Panc1 (cell line): Measurements from ENCODE around the gene OR2H2. TPM values are rescaled to one million over a fixed set of nuclear protein-coding genes. Genes with fewer than 3 reads are reported as not detected.

ENCODE experiments used
- ATAC-seq: fragments of 200-7000 bp; cut with Tn5 transposase; 2 replicates; pipeline ENCODE4 v1.9.1; 2020; ENCODE audit warnings: mild to moderate bottlenecking, moderate library complexity
- BruUV-seq: library from RNA; stranded (reverse); fragments of 400-500 nt; replicated peaks from 2 replicates; lab custom pipeline; 2021; lab: Mats Ljungman, UMichigan
- CTCF ChIA-PET: fragments of 300-600 bp; sonication (Branson Sonifier 250); formaldehyde crosslinking; loops from one replicate; lab custom pipeline; 2022; ENCODE audit warnings: antibody characterized with exemption; lab: Charles Lee
- POLR2A ChIA-PET: fragments of 300-600 bp; sonication (Branson Sonifier 250); formaldehyde crosslinking; loops from one replicate; lab custom pipeline; 2022; ENCODE audit warnings: antibody characterized with exemption; lab: Charles Lee
- DNase-seq: peaks from one replicate; pipeline ENCODE4 v3.0.0-alpha.2; 2010; ENCODE audit warnings: low read depth, low spot score
- H3K27ac ChIP-seq: 2 replicates; pipeline ENCODE4 v1.5.1; 2011; ENCODE audit warnings: mild to moderate bottlenecking, low read length, inconsistent platforms
- H3K27me3 ChIP-seq: fragments of 200-500 bp; sonication (Bioruptor generic); 2 replicates; pipeline ENCODE4 v1.6.0; 2014; ENCODE audit warnings: low read length, inconsistent platforms; ENCODE audit not compliant: control insufficient read depth, insufficient read depth
- H3K36me3 ChIP-seq: fragments of 200-500 bp; sonication (Bioruptor generic); 2 replicates; pipeline ENCODE4 v1.5.1; 2014; ENCODE audit warnings: inconsistent platforms, mild to moderate bottlenecking, low read length, moderate library complexity; ENCODE audit not compliant: control insufficient read depth, insufficient read depth
- H3K4me1 ChIP-seq: 2 replicates; pipeline ENCODE4 v1.5.1; 2011; ENCODE audit warnings: inconsistent platforms, mild to moderate bottlenecking, low read length, moderate library complexity; ENCODE audit not compliant: control insufficient read depth, insufficient read depth
- H3K4me3 ChIP-seq, 2 experiments: 2 replicates each; pipeline ENCODE4 v1.5.1; 2011 to 2012; ENCODE audit warnings: low read depth in 2 of 2, low read length in 2 of 2, mild to moderate bottlenecking in 2 of 2, inconsistent platforms in 1 of 2, moderate library complexity in 1 of 2
- H3K9me3 ChIP-seq: fragments of 200-500 bp; sonication (Bioruptor generic); 2 replicates; pipeline ENCODE4 v1.5.1; 2014; ENCODE audit warnings: low read depth, mild to moderate bottlenecking, inconsistent platforms, low read length, moderate library complexity; ENCODE audit not compliant: control insufficient read depth, insufficient read depth
- POLR2AphosphoS5 ChIP-seq: IDR thresholded peaks from 2 replicates; pipeline ENCODE4 v1.6.1; 2012; ENCODE audit warnings: mild to moderate bottlenecking, low read depth, low read length, moderate library complexity
- SIN3A ChIP-seq: IDR thresholded peaks from 2 replicates; pipeline ENCODE4 v1.6.1; 2012; ENCODE audit warnings: low read depth, mild to moderate bottlenecking, low read length, moderate library complexity, borderline replicate concordance; ENCODE audit not compliant: insufficient read depth
- TCF7L2 ChIP-seq: IDR thresholded peaks from 2 replicates; pipeline ENCODE4 v1.6.1; 2011; ENCODE audit warnings: mild to moderate bottlenecking, low read depth, low read length, inconsistent platforms
- in situ Hi-C: cut with HindIII; loops from 2 replicates; pipeline ENCODE4 v1.10.0; 2016; ENCODE audit warnings: low sequenced_read_pairs, low pct_unique_long_range_greater_than_20kb
- intact Hi-C: fragments of 100-400 bp; cut with micrococcal nuclease; formaldehyde crosslinking; loops from one replicate; pipeline ENCODE4 v1.10.0; 2022; ENCODE audit not compliant: unreplicated experiment
- total RNA-seq: library from RNA; stranded (reverse); gene quantifications from one replicate; pipeline ENCODE4 v1.2.1, GENCODE V29; 2021; ENCODE audit not compliant: unreplicated experiment
- TF ChIP-seq, protein P1 (sequence below), 2 experiments: IDR thresholded peaks; 2 replicates each; pipeline ENCODE4 v1.6.1; 2011 to 2012; ENCODE audit warnings: low read depth in 2 of 2, control low read depth in 1 of 2, low read length in 1 of 2, mild to moderate bottlenecking in 1 of 2, moderate library complexity in 1 of 2; ENCODE audit not compliant: insufficient read depth in 1 of 2
- TF ChIP-seq, protein P2 (sequence below): fragments of 450-650 bp; IDR thresholded peaks from 2 replicates; pipeline ENCODE4 v1.5.1; 2017; ENCODE audit warnings: mild to moderate bottlenecking

Gene OR2H2
- total RNA-seq, 1 experiment from 2014 or later = not detected

DNA sequence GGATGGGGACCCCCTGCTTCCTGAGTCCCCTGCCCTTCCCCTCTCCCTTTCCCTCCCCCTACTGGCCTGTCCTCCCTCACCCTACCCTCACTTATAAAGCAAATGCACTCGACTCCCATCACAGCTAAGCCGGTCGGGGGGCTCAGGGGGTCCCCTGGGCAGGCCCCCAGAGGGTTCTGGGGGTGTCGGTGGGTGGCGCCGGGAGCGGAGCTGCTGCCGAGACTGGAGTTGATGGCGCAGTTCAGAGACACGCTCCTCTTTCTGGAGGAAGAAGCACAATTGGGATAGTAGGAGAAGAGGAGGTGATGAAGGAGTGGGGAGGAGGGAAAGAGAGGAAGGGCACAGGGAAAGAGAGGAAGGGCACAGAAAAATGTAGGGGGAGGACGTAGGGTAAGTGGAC, 18.5 kb downstream of the OR2H2 start:
- DNase-seq (no peak), ATAC-seq (no peak)
- ChIA-PET POLR2A (no interaction called here), CTCF (no interaction called here)
- H3K27ac ChIP-seq = no peak overlapping the region
- no peaks in the 10 kb centered on the region for H3K4me1 ChIP-seq
- H3K9me3 ChIP-seq = no peaks in the 10 kb centered on the region
- H3K27me3 ChIP-seq = no peaks in the 10 kb centered on the region
- no peaks in the 10 kb centered on the region for H3K36me3 ChIP-seq
- intact Hi-C loops = no loop called here
- in situ Hi-C loops = no loop called here
- no peak for TF ChIP-seq POLR2AphosphoS5
- TF ChIP-seq, protein P1, sequence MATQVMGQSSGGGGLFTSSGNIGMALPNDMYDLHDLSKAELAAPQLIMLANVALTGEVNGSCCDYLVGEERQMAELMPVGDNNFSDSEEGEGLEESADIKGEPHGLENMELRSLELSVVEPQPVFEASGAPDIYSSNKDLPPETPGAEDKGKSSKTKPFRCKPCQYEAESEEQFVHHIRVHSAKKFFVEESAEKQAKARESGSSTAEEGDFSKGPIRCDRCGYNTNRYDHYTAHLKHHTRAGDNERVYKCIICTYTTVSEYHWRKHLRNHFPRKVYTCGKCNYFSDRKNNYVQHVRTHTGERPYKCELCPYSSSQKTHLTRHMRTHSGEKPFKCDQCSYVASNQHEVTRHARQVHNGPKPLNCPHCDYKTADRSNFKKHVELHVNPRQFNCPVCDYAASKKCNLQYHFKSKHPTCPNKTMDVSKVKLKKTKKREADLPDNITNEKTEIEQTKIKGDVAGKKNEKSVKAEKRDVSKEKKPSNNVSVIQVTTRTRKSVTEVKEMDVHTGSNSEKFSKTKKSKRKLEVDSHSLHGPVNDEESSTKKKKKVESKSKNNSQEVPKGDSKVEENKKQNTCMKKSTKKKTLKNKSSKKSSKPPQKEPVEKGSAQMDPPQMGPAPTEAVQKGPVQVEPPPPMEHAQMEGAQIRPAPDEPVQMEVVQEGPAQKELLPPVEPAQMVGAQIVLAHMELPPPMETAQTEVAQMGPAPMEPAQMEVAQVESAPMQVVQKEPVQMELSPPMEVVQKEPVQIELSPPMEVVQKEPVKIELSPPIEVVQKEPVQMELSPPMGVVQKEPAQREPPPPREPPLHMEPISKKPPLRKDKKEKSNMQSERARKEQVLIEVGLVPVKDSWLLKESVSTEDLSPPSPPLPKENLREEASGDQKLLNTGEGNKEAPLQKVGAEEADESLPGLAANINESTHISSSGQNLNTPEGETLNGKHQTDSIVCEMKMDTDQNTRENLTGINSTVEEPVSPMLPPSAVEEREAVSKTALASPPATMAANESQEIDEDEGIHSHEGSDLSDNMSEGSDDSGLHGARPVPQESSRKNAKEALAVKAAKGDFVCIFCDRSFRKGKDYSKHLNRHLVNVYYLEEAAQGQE (IDR thresholded peaks at IDR 0.05; ENCODE audit: insufficient read depth in 1 of 2, low read depth in 2 of 2, low read length in 1 of 2) = no peak
- TF ChIP-seq, protein P2, sequence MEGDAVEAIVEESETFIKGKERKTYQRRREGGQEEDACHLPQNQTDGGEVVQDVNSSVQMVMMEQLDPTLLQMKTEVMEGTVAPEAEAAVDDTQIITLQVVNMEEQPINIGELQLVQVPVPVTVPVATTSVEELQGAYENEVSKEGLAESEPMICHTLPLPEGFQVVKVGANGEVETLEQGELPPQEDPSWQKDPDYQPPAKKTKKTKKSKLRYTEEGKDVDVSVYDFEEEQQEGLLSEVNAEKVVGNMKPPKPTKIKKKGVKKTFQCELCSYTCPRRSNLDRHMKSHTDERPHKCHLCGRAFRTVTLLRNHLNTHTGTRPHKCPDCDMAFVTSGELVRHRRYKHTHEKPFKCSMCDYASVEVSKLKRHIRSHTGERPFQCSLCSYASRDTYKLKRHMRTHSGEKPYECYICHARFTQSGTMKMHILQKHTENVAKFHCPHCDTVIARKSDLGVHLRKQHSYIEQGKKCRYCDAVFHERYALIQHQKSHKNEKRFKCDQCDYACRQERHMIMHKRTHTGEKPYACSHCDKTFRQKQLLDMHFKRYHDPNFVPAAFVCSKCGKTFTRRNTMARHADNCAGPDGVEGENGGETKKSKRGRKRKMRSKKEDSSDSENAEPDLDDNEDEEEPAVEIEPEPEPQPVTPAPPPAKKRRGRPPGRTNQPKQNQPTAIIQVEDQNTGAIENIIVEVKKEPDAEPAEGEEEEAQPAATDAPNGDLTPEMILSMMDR = no peak
- TF ChIP-seq SIN3A = no peak
- no peak for TF ChIP-seq TCF7L2
- no peak overlapping the region for H3K4me3 ChIP-seq
- no TSS peak for BruUV-seq

DNA sequence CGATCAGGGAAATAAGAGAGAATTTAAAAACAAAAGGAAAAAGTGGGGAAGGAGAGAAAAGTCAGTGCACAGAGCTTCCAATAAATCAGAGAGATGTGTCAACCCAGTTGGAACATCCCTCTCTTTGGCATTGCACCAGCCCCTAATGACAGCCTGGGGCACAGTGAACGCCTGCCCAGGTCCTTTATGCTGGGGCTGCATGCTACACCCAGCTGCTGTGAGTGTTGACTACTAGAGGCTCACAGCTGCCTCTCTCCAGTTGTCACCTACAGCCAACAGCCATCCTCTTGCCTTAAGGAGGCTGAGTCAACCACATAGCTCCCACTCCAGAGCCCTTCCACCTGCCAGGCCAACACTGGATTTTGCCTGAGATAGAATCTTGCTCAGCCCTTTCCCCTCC, 19.0 kb downstream of the OR2H2 start:
- CTCF ChIA-PET = no interaction called here
- DNase-seq (no peak), ATAC-seq (no peak)
- intact Hi-C loops (no loop called here), in situ Hi-C loops (no loop called here)
- Histone ChIP-seq H3K9me3 (no peaks in the 10 kb centered on the region), H3K36me3 (no peaks in the 10 kb centered on the region), H3K4me3 (no peak overlapping the region), H3K4me1 (no peaks in the 10 kb centered on the region), H3K27ac (no peak overlapping the region), H3K27me3 (no peaks in the 10 kb centered on the region)
- POLR2A ChIA-PET = no interaction called here
- TF ChIP-seq TCF7L2 (no peak), POLR2AphosphoS5 (no peak), SIN3A (no peak)
- TF ChIP-seq, protein P1 (IDR thresholded peaks at IDR 0.05; ENCODE audit: insufficient read depth in 1 of 2, low read depth in 2 of 2, low read length in 1 of 2) = no peak
- BruUV-seq = no TSS peak
